H1 (cell line): ENCODE data around the gene SYT10. TPM values are rescaled to one million over a fixed set of nuclear protein-coding genes. Genes with fewer than 3 reads are reported as not detected.

Experiments used
- CTCF ChIA-PET: fragments of 300-600 bp; sonication (Branson Sonifier 250); formaldehyde crosslinking; loops from one replicate; lab custom pipeline; 2021; ENCODE audit not compliant: partially characterized antibody; lab: Charles Lee
- POLR2A ChIA-PET: fragments of 300-600 bp; sonication (Branson Sonifier 250); formaldehyde crosslinking; loops from one replicate; lab custom pipeline; 2021; ENCODE audit warnings: inconsistent platforms; ENCODE audit not compliant: partially characterized antibody; lab: Charles Lee
- DNase-seq, 2 experiments: peaks; one replicate each; pipeline versions ENCODE4 v3.0.0 to v3.0.0-alpha.2; 2010 to 2022; ENCODE audit warnings: low spot score in 2 of 2, low read depth in 1 of 2, mixed read lengths in 1 of 2
- FAIRE-seq: peaks from 2 replicates; lab custom pipeline; 2011; peaks lifted over from hg19 to GRCh38; lab: Jason Lieb, UNC
- H2AFZ ChIP-seq: 2 replicates; pipeline ENCODE4 v1.8.1; 2012; ENCODE audit warnings: low read length, inconsistent platforms
- H2AK5ac ChIP-seq: 2 replicates; pipeline ENCODE4 v1.6.1; 2013; ENCODE audit warnings: low read depth, low read length
- H2BK120ac ChIP-seq: replicated peaks from 2 replicates; pipeline ENCODE3; 2013; ENCODE audit warnings: low read depth, low read length, inconsistent platforms
- H2BK12ac ChIP-seq: 2 replicates; pipeline ENCODE4 v1.6.1; 2013; ENCODE audit warnings: low read depth, low read length
- H2BK15ac ChIP-seq: 2 replicates; pipeline ENCODE4 v1.6.1; 2013; ENCODE audit warnings: low read length
- H2BK20ac ChIP-seq: 2 replicates; pipeline ENCODE4 v1.6.1; 2013; ENCODE audit warnings: low read length
- H2BK5ac ChIP-seq: 2 replicates; pipeline ENCODE4 v1.6.1; 2013; ENCODE audit warnings: low read depth, low read length
- H3K14ac ChIP-seq: 2 replicates; pipeline ENCODE4 v1.6.1; 2013; ENCODE audit warnings: inconsistent platforms; ENCODE audit not compliant: insufficient read length
- H3K18ac ChIP-seq: 2 replicates; pipeline ENCODE4 v1.6.1; 2013; ENCODE audit warnings: low read length; ENCODE audit errors: extremely low read depth
- H3K23ac ChIP-seq: 2 replicates; pipeline ENCODE4 v1.6.1; 2013; ENCODE audit warnings: inconsistent platforms; ENCODE audit not compliant: insufficient read length
- H3K23me2 ChIP-seq: 2 replicates; pipeline ENCODE4 v1.6.1; 2013; ENCODE audit warnings: low read depth, low read length
- H3K27ac ChIP-seq: 2 replicates; pipeline ENCODE4 v1.6.1; 2011; ENCODE audit warnings: low read depth, low read length, inconsistent platforms
- H3K27me3 ChIP-seq, 4 experiments: replicated peaks in 1 of 4; 1 replicate in 1 of 4; 2 replicates in 3 of 4; pipeline versions ENCODE4 v1.6.1 to v1.8.1; 2011 to 2013; ENCODE audit warnings: low read length in 3 of 4, mild to moderate bottlenecking in 3 of 4, inconsistent platforms in 2 of 4, mixed read lengths in 2 of 4, moderate library complexity in 1 of 4; ENCODE audit not compliant: control insufficient read depth in 3 of 4, insufficient read depth in 3 of 4; ENCODE audit errors: extremely low read depth in 1 of 4
- H3K36me3 ChIP-seq, 4 experiments: 2 replicates each; pipeline versions ENCODE4 v1.6.1 to v1.8.1; 2011 to 2013; ENCODE audit warnings: mild to moderate bottlenecking in 4 of 4, low read length in 3 of 4, moderate library complexity in 2 of 4, control low read depth in 1 of 4, inconsistent platforms in 1 of 4; ENCODE audit not compliant: insufficient read depth in 4 of 4, control insufficient read depth in 2 of 4
- H3K4ac ChIP-seq: replicated peaks from 2 replicates; pipeline ENCODE3; 2013; ENCODE audit warnings: low read length, low read depth, mixed read lengths, inconsistent platforms; ENCODE audit not compliant: insufficient read length
- H3K4me1 ChIP-seq, 4 experiments: replicated peaks in 1 of 4; 1 replicate in 1 of 4; 2 replicates in 3 of 4; pipeline versions ENCODE4 v1.6.1 to v1.8.1; 2011 to 2013; ENCODE audit warnings: low read length in 3 of 4, inconsistent platforms in 2 of 4, mixed read lengths in 1 of 4; ENCODE audit not compliant: insufficient read depth in 4 of 4, control insufficient read depth in 3 of 4
- H3K4me2 ChIP-seq, 2 experiments: 2 replicates each; pipeline versions ENCODE4 v1.6.1 to v1.8.1; 2011 to 2013; ENCODE audit warnings: low read depth in 2 of 2, low read length in 2 of 2, control low read depth in 1 of 2, inconsistent platforms in 1 of 2, mild to moderate bottlenecking in 1 of 2; ENCODE audit not compliant: insufficient read depth in 1 of 2
- H3K4me3 ChIP-seq, 4 experiments: fragments of 200-600, 300-600 bp in 1 of 4; sonication (generic), shearing (Covaris generic), sonication (Bioruptor Twin) in 1 of 4; 2 replicates each; pipeline versions ENCODE4 v1.5.1 to v1.8.1; 2011 to 2016; ENCODE audit warnings: low read length in 4 of 4, low read depth in 3 of 4, control low read depth in 2 of 4, inconsistent platforms in 2 of 4, mild to moderate bottlenecking in 2 of 4, mixed read lengths in 1 of 4, moderate library complexity in 1 of 4; ENCODE audit not compliant: insufficient read depth in 2 of 4; ENCODE audit errors: extremely low read depth in 1 of 4
- H3K56ac ChIP-seq: replicated peaks from 2 replicates; pipeline ENCODE3; 2013; ENCODE audit warnings: low read depth, mild to moderate bottlenecking, mixed read lengths, low read length, inconsistent platforms; ENCODE audit not compliant: insufficient read length
- H3K79me1 ChIP-seq: 2 replicates; pipeline ENCODE4 v1.6.1; 2013; ENCODE audit warnings: low read depth, low read length, control low read depth
- H3K79me2 ChIP-seq, 2 experiments: 2 replicates each; pipeline versions ENCODE4 v1.6.1 to v1.8.1; 2012 to 2013; ENCODE audit warnings: low read length in 2 of 2, mild to moderate bottlenecking in 2 of 2, inconsistent platforms in 1 of 2; ENCODE audit not compliant: insufficient read depth in 2 of 2, control insufficient read depth in 1 of 2
- H3K9ac ChIP-seq, 4 experiments: replicated peaks in 1 of 4; 1 replicate in 1 of 4; 2 replicates in 3 of 4; pipeline versions ENCODE4 v1.6.1 to v1.8.1; 2011 to 2013; ENCODE audit warnings: low read depth in 3 of 4, low read length in 3 of 4, control low read depth in 2 of 4, mild to moderate bottlenecking in 2 of 4, moderate library complexity in 2 of 4, inconsistent platforms in 1 of 4; ENCODE audit errors: extremely low read depth in 1 of 4
- H3K9me3 ChIP-seq, 2 experiments: 2 replicates each; pipeline versions ENCODE4 v1.6.1 to v1.8.1; 2012 to 2013; ENCODE audit warnings: mild to moderate bottlenecking in 2 of 2, moderate library complexity in 2 of 2, control low read depth in 1 of 2, inconsistent platforms in 1 of 2, low read depth in 1 of 2, low read length in 1 of 2, mixed read lengths in 1 of 2; ENCODE audit not compliant: insufficient read depth in 2 of 2
- H4K20me1 ChIP-seq, 2 experiments: replicated peaks in 1 of 2; 2 replicates each; pipeline versions ENCODE3 to v1.8.1; 2011 to 2013; ENCODE audit warnings: inconsistent platforms in 2 of 2, low read length in 2 of 2, mild to moderate bottlenecking in 1 of 2; ENCODE audit not compliant: insufficient read depth in 2 of 2, control insufficient read depth in 1 of 2
- H4K5ac ChIP-seq: 2 replicates; pipeline ENCODE4 v1.6.1; 2013; ENCODE audit warnings: low read length, low read depth, mixed read lengths, inconsistent platforms; ENCODE audit not compliant: insufficient read length
- H4K8ac ChIP-seq: 2 replicates; pipeline ENCODE4 v1.8.0; 2013; ENCODE audit warnings: mild to moderate bottlenecking, moderate library complexity, low read length, inconsistent platforms; ENCODE audit not compliant: insufficient read depth; ENCODE audit errors: extremely low read depth
- H4K91ac ChIP-seq: replicated peaks from 2 replicates; pipeline ENCODE3; 2013; ENCODE audit warnings: low read length, mixed read lengths, inconsistent platforms; ENCODE audit not compliant: insufficient read length
- CEBPB ChIP-seq: IDR thresholded peaks from 2 replicates; pipeline ENCODE4 v1.6.1; 2012; ENCODE audit warnings: low read depth, low read length
- CHD2 ChIP-seq: IDR thresholded peaks from 2 replicates; pipeline ENCODE4 v1.6.1; 2012; ENCODE audit warnings: low read length, improper control_type of control experiment
- GTF2F1 ChIP-seq: IDR thresholded peaks from 2 replicates; pipeline ENCODE4 v1.6.1; 2012; ENCODE audit warnings: low read depth, low read length, improper control_type of control experiment, borderline replicate concordance
- RAD21 ChIP-seq, 2 experiments: IDR thresholded peaks in 1 of 2; conservative IDR thresholded peaks in 1 of 2; 2 replicates each; pipeline ENCODE4 v1.6.1; 2011; ENCODE audit warnings: low read depth in 2 of 2, low read length in 2 of 2, improper control_type of control experiment in 1 of 2, inconsistent platforms in 1 of 2, mild to moderate bottlenecking in 1 of 2, moderate library complexity in 1 of 2
- TBP ChIP-seq: IDR thresholded peaks from 2 replicates; pipeline ENCODE4 v1.6.1; 2011; ENCODE audit warnings: low read depth, low read length, improper control_type of control experiment
- ZNF274 ChIP-seq: IDR thresholded peaks from 2 replicates; pipeline ENCODE4 v1.7.0; 2012; ENCODE audit warnings: low read length, borderline replicate concordance; ENCODE audit errors: extremely low read depth
- WGBS, 2 experiments: shearing (Covaris generic) in 1 of 2; methylation state at CpG; one replicate each; pipeline versions ENCODE4 v1.1.6 to v1.1.7; 2013 to 2015; ENCODE audit warnings: low lambda C conversion rate in 2 of 2, mixed read lengths in 2 of 2, inconsistent platforms in 1 of 2, low coverage in 1 of 2, missing lambda C conversion rate in 1 of 2; ENCODE audit not compliant: insufficient replicate concordance in 2 of 2, insufficient coverage in 1 of 2, insufficient read length in 1 of 2; ENCODE audit errors: extremely low coverage in 1 of 2, missing lambda C conversion rate in 1 of 2; 5-methylcytosine and 5-hydroxymethylcytosine counted together
- polyA plus RNA-seq, 7 experiments: library from polyadenylated mRNA; depleted of rRNA in 3 of 7; stranded (reverse) in 5 of 7; unstranded in 2 of 7; fragments of >200 nt in 5 of 7; fragments of 200-250 nt in 2 of 7; gene quantifications; 1 replicate in 5 of 7; 2 replicates in 1 of 7; 4 replicates in 1 of 7; pipeline versions ENCODE4 v1.2.1 to v1.2.3, GENCODE V29; 2011 to 2013; ENCODE audit warnings: missing spikeins in 2 of 7, mixed read lengths in 2 of 7
- total RNA-seq: library from RNA; stranded (reverse); fragmentation: NEBNext Ultra II Directional; extraction: Animal tissue kit (Norgen Biotek cat#: 25700); gene quantifications from 2 replicates; pipeline ENCODE4 v1.2.1, GENCODE V29; 2021
- TF ChIP-seq, protein P1 (sequence below): IDR thresholded peaks from 2 replicates; pipeline ENCODE4 v1.6.1; 2012; ENCODE audit warnings: low read length, inconsistent platforms

Gene SYT10
- total and polyA plus RNA-seq, 2 of the 8 experiments (the other 6 are each of a cell fraction or from before 2014, with no cell fraction given), result 0.97 to 2.6 TPM

DNA sequence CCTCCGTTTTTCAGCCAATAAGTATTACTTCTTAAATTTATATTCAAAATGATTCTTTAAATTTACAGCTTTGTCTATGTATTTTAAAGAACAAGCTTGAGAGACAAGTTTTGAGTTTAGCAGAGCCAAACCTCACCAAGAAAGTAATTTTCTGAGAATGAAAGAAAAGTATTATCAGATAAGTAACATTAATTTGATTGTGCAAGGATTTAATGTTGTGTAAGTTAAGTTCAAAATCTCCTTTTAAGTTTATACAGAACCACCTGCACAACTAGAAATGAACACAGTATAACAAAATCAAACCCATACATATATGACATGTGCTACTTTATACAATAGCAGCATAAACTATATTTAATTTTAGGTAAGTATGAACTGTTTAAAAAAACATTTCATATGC is 63.5 kb downstream of the SYT10 start:
- DNase-seq, result no peak
- Histone ChIP-seq H3K79me2 (no peaks in the 10 kb centered on the region), H3K14ac (no peak overlapping the region), H3K4me3 (no peak overlapping the region), H2BK12ac (no peak overlapping the region), H3K9ac (no peak overlapping the region), H4K20me1 (no peaks in the 10 kb centered on the region), H2BK15ac (no peak overlapping the region), H3K79me1 (no peaks in the 10 kb centered on the region), H3K4me1 (no peaks in the 10 kb centered on the region), H3K23me2 (no peaks in the 10 kb centered on the region), H4K5ac (no peak overlapping the region), H3K18ac (no peak overlapping the region), H2BK20ac (no peak overlapping the region), H3K4ac (no peak overlapping the region), H3K27me3 (no peaks in the 10 kb centered on the region), H2AK5ac (no peak overlapping the region), H4K8ac (no peak overlapping the region), H3K36me3 (no peaks in the 10 kb centered on the region)
- no peak for FAIRE-seq
- POLR2A ChIA-PET, result no interaction called here
- TF ChIP-seq, protein P1, sequence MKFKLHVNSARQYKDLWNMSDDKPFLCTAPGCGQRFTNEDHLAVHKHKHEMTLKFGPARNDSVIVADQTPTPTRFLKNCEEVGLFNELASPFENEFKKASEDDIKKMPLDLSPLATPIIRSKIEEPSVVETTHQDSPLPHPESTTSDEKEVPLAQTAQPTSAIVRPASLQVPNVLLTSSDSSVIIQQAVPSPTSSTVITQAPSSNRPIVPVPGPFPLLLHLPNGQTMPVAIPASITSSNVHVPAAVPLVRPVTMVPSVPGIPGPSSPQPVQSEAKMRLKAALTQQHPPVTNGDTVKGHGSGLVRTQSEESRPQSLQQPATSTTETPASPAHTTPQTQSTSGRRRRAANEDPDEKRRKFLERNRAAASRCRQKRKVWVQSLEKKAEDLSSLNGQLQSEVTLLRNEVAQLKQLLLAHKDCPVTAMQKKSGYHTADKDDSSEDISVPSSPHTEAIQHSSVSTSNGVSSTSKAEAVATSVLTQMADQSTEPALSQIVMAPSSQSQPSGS, result no peak
- TF ChIP-seq RAD21 (IDR thresholded peaks at IDR 0.05 in 1 of 2, conservative IDR thresholded peaks at IDR 0.05 in 1 of 2; ENCODE audit: low read depth in 2 of 2, low read length in 2 of 2) (no peak), CHD2 (no peak), ZNF274 (no peak), GTF2F1 (no peak), CEBPB (peak; percentile 74; the same call in 1 of the 2 replicates), TBP (no peak)
- TF ChIP-seq, all 59 proteins: peak for 1
- no peak overlapping the region for H3K27ac ChIP-seq
- H2AFZ ChIP-seq, result no peak overlapping the region
- CTCF ChIA-PET, result no interaction called here
- no peak overlapping the region for H3K56ac ChIP-seq
- H2BK120ac ChIP-seq, result no peak overlapping the region
- no peak overlapping the region for H3K23ac ChIP-seq
- H3K9me3 ChIP-seq, result no peaks in the 10 kb centered on the region
- no peak overlapping the region for H4K91ac ChIP-seq
- H3K4me2 ChIP-seq, result no peak overlapping the region
- no peak overlapping the region for H2BK5ac ChIP-seq
- 76% methylated on average over 1 of the region's 1 CpG; no CpG with 5 or more reads in 1 of the 2 experiments for WGBS, 2 experiments
